CD1c-positive myeloid dendritic cell (primary cell): Measurements from ENCODE around the gene EVPLL.
"Not testable (repeated sequence)": the region's sequence is repeated elsewhere in the genome, so short reads cannot be mapped to it uniquely, and the experiment has no call there.

ENCODE experiments used
- DNase-seq: peaks from one replicate; pipeline ENCODE4 v3.0.0-alpha.2; 2016; ENCODE audit errors: extremely low spot score

Gene EVPLL

DNA sequence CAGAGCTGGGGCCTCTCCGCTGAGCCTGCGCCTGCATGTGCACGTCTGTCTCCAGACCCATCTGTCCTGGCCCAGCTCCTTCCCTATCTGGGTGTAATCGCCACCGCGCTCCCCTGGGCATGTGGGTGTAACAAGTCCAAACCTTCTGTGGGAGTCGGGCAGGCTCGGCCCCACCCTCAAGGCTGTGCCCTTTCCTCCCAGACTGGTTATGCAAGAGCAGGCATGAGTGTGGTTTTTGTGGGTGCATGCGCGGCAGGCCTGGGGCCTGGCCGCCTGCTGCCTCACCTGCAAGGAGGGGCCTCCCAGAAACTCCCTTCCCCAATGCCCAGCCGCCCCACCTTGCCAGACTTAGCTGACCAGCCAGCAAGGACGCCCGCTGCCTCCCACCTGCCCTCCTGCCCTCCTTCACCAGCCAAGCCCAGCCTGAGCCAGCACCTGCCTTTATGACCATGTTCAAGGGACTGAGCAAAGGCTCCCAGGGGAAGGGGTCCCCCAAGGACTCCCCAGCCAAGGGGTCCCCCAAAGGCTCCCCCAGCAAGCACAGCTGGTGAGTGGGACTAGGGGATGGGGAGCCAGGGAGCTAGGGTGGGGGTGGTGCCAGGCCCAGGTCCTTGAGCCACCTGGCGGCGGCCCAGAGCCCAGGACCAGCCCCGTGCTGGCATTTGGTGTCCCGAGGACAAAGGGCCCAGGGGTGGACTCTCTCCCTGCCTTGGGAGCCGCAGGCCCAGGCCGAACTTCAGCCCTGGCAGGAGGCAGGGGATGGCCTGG is at the start of gene EVPLL:
EVPLL (plus strand) TSS at position 342 of the 768 bp plus-strand sequence. CDS start 3,160 bp downstream, outside the sequence.
- peak; percentile 86 for DNase-seq

DNA sequence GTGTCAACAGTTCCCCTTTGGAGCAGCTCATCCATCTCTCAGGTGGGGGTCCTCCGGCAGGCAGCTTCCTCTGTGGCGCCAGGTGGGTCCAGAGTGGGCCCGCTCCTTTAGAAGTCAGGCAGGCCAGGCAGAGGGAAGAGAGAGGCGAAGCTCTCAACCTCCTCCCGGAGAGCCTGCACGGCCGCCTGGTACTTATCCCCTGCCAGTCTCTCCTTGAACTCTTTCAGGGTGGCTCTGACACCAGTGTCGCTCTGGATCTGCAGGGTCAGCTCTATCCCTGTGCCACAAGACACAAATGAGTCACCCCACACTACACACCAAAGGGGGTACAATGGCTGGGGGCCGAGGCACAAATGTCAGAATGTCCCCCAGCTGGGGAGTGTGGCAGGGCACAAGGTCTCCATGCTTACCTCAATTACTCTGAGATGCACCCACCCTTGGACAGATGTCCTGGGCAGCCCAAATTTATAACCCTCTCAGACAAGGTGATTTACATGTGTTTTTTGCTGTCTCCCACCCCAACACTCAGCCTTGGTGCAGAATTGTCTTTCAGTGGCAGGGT is 48.9 kb upstream of the EVPLL start:
- DNase-seq, result no peak

DNA sequence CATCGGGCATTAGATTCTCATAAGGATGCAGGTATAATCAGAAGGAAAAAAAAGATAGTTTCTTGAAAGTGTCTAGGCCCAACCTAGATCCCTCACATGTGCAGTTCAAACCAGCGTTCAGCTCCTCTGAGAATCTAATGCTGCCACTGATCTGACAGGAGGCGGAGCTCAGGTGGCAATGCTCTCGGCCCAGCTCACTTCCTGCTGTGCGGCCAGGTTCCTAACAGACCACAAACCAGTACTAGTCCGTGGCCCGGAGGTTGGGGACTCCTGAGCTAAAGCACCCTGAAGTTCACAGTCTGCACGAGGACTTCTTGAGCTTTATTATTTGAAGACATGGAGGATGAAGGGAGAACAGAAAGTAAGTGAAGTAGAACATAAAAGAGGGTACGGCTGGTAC is 45.7 kb upstream of the EVPLL start:
- no peak for DNase-seq

DNA sequence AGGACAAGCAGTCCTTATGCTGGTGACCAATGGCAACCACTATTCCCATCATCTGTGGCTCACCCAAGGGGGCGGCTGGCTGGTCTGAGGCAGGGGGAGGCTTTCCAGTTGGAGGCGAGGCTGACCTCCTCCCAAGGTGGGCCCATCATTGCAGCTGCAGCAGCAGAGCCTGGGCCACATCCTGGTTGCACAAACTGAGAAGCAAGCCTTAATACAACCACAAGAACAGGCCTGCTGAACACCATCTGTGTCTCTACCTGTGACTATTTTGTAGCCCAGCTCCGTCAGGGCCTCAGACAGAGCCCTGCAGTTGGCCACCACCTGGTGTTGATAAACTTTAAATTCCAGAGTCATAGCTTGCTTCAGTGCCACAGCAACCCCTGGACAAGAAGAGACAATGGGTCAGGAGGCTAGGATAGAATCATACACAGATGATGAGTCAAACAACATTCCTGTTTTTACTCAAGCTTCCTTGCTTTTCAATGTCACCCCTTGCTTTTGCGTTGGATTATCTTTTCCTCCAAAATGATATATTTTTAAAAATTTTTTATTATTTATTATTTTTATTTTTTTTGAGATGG is 44.6 kb upstream of the EVPLL start:
- DNase-seq, result no peak

DNA sequence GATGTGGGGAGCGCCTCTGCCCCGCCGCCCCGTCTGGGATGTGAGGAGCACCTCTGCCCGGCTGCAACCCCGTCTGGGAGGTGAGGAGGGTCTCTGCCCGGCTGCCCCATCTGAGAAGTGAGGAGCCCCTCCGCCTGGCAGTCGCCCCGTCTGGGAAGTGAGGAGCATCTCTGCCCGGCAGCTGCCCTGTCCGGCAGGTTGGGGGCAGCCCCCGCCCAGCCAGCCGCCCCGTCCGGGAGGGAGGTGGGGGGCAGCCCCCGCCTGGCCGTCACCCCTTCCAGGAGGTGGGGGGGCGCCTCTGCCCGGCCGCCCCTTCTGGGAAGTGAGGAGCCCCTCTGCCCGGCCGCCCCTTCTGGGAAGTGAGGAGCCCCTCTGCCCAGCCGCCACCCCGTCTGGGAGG is 39.4 kb upstream of the EVPLL start:
- DNase-seq, result not testable (repeated sequence)

DNA sequence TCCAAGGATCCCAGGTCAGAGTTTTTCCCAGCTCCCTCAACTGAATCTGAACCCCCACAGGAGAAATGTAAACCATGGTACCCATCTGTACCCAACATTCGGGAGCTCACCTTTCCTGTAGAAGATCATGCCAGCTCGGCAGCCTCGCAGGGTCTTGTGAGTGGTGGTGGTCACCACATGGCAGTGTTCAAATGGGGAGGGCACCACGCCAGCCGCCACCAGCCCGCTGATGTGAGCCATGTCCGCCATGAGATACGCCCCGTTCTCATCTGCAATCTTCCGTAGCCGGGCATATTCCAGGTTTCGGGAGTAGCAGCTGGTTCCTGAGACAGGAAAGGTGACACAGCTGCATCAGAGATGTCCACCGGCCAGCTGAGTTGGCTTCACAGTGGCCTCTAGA is 37.6 kb upstream of the EVPLL start:
- DNase-seq, result no peak

DNA sequence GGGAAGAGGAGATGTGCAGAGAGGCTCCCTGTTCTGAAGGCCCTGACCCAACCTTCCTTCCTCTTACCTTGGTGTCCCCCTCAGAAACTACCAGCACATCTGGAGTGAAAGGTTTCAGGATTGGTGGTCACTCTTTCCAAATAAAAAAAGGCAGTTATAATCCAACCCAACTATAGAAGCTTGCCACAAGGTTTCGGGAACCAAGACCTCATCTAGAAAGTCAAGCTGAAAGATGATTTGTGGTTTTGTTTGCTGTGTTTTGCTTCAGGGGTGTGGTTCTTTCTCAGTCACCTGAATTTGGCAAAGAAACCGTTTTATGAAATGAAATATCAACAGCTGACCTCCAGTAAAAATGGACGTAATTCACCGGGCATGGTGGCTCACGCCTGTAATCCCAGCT is 33.6 kb upstream of the EVPLL start:
- DNase-seq, result no peak

DNA sequence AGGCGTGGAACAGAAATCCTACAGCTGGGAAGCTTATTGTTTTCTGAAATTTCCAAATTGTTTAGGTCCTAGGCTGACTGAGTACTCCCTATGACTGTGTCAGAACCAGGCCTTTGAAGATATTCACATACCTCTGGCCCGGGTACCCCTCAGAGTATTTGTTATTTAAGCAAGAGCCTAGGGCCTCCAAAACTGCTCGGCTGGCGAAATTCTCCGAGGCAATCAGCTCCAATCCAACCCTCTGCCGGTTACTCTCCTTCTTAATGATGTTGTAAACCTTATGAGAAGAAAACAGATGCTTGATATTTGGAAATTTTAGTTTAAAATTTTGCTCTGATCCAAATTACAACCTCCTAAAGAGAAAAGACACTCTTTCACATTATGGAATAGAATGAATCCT is 24.0 kb upstream of the EVPLL start:
- no peak for DNase-seq

DNA sequence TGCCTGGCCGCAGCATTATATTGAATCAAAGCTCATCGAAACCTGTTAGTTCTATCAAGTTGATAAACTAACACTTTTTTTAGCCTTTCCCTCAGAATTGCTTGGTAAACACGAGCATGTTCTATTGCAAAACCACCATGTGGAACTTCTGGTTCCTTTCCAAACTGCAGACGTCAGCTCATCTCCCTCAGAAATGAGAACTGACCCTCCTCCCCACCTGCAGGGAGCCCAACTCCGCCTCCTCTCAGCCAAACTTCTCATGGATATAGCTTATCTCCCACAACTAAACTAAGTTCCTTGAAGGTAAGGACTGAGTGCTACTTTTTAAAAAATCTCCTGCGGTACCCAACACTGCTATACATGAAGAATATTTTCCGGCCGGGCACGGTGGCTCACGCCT is 21.0 kb upstream of the EVPLL start:
- DNase-seq, result peak; percentile 86

GRCh38 chr17:18360518-18360917 is 17.1 kb upstream of the EVPLL start:
- no peak for DNase-seq

GRCh38 chr17:18361837-18362697 is 15.5 kb upstream of the EVPLL start:
- no peak for DNase-seq

DNA sequence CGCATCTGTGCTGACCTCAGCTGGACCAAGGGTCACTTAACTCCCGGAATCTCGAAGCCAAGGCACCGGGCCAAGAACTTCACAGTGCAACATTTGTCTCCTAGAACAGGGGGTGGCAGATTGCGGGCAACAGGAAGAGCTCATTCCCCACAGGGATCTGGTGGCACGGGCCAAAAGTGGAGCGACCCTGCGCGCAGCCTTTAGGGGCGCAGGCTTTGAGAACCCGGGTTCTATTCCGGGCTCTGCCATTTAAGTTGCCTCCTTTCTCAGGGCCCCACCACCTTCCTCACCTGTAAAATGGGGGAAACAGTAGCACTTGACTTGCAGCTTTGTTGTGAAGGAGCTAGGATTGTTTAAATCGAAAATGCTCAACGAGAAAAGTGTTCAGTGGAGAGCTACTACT is 14.9 kb upstream of the EVPLL start:
- DNase-seq, result no peak

DNA sequence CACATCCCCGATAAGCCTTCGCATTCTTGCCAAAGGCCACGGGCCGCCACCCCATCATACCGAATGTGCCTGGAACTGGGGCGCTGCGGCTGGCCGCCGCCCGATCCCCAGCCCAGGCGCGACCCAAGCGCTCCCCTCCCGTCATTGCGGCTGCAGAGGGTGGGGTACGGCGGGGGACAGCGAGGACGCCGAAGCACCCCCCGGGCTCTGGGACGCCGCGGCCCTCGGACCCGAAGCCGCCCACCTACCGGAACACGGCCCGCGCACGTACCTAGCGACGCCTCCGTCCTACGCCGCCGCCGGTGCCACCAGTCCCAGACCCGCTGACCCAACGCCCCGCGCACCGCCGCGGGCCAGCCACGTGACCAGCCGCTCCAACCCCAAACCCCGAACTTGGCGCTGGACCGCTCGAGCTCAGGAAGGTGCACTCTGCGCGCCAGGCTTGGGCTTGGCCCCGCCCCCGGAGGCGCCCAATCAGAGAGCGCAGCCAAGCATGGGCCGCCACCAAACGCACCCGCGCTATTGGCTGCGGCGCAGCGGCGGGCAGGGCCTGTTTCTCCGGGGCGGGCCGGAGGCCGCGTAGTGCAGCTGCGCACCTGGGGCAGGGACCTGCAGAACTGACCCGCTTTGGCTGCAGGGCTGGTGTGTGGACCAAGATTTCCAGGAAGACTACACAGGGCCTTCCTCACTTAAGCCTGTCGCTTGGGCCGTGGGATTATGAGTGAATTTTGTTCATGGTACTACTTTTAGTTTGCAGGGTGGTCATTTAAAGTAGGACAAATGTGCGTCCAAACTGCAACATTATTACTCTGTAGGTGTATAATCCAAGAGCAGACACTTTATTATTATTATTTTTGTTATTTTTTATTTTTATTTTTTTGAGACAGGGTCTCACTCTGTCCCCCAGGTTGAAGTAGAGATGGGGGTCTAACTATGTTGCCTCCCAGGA is 14.2 kb upstream of the EVPLL start, which contains the start of gene SHMT1:
SHMT1 (minus strand) TSS at position 450 of the 949 bp plus-strand sequence. CDS start 7,569 bp downstream, outside the sequence.
- peak; percentile 95 for DNase-seq

DNA sequence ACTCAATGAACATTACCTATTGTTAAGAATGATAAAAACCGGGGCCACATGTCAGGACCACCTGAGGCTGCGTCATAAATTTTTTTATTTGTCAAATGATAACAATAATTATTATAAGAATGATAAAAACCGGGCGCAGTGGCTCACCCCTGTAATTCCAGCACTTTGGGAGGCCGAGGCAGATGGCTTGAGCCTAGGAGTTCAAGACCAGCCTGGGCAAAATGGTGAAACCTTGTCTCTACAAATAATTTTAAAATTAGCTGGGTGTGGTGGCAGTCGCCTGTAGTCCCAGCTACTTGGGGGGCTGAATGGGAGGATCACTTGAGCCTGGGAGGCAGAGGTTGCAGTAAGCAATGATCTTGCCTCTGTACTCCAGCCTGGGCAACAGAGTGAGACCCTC is 13.4 kb upstream of the EVPLL start:
- no peak for DNase-seq

DNA sequence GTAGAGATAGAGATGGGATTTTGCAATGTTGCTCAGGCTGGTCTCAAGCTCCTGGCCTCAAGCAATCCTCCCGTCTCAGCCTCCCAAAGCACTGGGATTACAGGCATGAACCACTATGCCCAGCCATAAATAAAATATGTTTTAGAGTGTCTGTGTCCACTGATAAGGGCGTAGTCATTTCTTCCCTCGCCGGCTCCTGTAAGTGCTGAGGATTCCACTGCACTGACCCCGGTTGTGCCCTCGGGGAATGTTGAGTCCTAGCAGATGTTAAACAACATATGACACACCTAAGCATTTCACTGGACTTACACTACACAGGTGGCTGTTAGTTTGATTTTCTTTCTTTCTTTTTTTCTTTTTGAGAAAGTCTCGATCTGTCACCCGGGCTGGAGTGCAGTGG is 8.6 kb upstream of the EVPLL start:
- no peak for DNase-seq

GRCh38 chr17:18370761-18371160 is 6.8 kb upstream of the EVPLL start:
- DNase-seq, result no peak

- DNase-seq, result no peak
These were observed 6.1 kb upstream of the EVPLL start for GRCh38 chr17:18371455-18371854.

GRCh38 chr17:18373181-18373580 is 4.4 kb upstream of the EVPLL start:
- not testable (repeated sequence) for DNase-seq

DNA sequence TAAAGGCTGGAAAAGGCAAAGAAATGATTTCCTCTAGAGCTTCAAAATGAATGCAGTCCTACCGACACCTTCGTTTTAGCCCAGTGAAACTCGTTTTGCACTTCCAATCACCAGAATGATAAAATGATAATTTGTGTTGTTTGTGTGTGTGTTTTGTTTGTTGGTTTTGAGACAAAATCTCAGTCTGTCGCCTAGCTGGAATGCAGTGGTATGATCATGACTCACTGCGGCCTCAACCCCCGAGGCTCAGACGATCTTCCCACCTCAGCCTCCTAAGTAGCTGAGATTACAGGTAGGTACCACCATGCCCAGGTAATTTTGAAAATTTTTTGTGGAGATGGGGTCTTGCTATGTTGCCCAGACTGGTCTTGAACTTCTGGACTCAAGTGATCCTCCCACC is 3.4 kb upstream of the EVPLL start:
- no peak for DNase-seq

DNA sequence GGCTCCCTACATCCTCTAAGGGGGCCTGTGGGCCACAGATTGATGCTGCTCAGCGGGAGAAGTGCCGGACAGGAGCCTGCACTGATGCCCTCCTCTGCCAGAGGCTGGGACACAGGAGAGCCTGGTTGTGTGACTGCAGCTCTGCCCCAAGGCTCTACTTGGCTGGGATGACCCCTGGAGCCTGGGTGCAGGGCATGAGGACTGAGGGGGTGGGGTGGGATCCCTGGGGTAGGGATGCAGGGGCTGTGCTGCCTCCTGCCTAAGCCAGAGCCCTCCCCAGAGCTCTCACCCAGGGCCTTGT is 577 bp downstream of the EVPLL start:
- DNase-seq, result no peak

DNA sequence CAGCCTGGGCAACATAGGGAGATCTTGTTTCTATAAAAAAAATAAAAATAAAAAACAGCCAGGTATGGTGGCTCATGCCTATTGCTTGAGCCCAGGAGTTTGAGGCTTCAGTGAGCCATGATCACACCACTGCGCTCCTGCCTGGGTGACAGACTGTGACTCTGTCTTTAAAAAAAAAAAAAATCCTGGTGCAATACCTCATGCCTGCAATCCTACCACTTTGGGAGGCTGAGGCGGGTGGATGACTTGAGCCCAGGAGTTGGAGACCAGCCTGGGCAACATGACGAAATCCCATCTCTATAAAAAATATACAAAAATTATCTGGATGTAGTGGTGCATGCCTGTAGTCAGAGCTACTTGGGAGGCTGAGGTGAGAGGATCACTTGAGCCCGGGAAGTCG is 1.0 kb downstream of the EVPLL start:
- not testable (repeated sequence) for DNase-seq
